ENCODE measurements around the gene FBXO15. TPM values are rescaled to one million over a fixed set of nuclear protein-coding genes. Genes with fewer than 3 reads are reported as not detected.

FBXO15 gene
- total RNA-seq, 1 experiment from 2014 or later, result 0.39 TPM

DNA sequence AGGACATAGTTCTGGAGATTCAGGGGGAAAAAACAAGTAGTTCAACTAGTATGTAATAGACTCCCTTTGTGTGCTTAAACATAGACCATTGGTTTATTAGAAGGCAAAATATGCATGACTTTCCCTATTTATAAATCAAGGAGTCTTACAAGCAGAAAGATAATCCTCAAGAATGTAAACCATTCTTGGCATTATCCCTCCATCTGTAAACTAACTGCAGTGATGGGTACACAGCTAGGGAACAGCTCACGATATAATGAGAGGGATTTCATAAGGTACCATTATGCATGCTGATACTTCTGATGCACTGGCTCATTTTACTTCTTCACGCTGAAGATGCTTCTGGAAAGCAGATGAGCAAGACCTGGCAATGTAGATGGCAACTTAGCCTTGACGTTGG lies 878 bp downstream of the FBXO15 start:
- Mint-ChIP-seq H3K36me3 (ENCODE audit: insufficient read depth in 1 of 3, low read depth in 3 of 3) (peaks cover 3 to 13% (median 6%) of the 10 kb centered on the region in 3 experiments; a peak in 6 of 7 replicates), H3K27me3 (ENCODE audit: low read depth) (peaks cover 10% of the 10 kb centered on the region), H3K4me3 (peak overlapping the region; percentile 94 to 97), H3K27ac (0 out of 7 replicates have a peak overlapping the region, but pooled peaks of 1 of the 3 experiments have one; percentile 7), H3K9me3 (no peaks in the 10 kb centered on the region; a peak in 1 of 5 replicates), H3K4me1 (peaks cover 15 to 22% of the 10 kb centered on the region in 2 experiments)
- Histone ChIP-seq H3K9ac (ENCODE audit: extremely low read depth, insufficient read length, low read length) (no peak overlapping the region), H3K4ac (ENCODE audit: low read depth, low read length) (no peak overlapping the region), H4K20me1 (ENCODE audit: control insufficient read depth, insufficient read depth, insufficient read length) (no peaks in the 10 kb centered on the region), H3K79me1 (ENCODE audit: insufficient read depth, low read depth, low read length, poor library complexity, severe bottlenecking) (peaks cover 3% of the 10 kb centered on the region), H4K5ac (ENCODE audit: insufficient read length, low read depth, low read length) (no peak overlapping the region), H3K4me2 (ENCODE audit: insufficient read depth, insufficient read length, low read length) (peak overlapping the region; percentile 99), H2AFZ (ENCODE audit: low read length) (no peak overlapping the region), H2BK120ac (ENCODE audit: low read depth, low read length, poor library complexity, severe bottlenecking) (no peak overlapping the region), H4K91ac (ENCODE audit: insufficient read length, low read depth, low read length) (no peak overlapping the region), H3K27ac (ENCODE audit: insufficient read length, low read depth, low read length) (no peak overlapping the region), H3K23ac (ENCODE audit: insufficient read length, low read depth, low read length) (no peak overlapping the region), H2BK20ac (ENCODE audit: low read depth, low read length, poor library complexity, severe bottlenecking) (no peak overlapping the region), H2BK12ac (ENCODE audit: insufficient read length, low read depth, low read length) (no peak overlapping the region), H3T11ph (ENCODE audit: low read length) (no peak overlapping the region), H3K56ac (ENCODE audit: insufficient read length, low read depth, low read length) (no peak overlapping the region), H3K27me3 (ENCODE audit: insufficient read depth, low read length) (no peaks in the 10 kb centered on the region), H3K14ac (ENCODE audit: insufficient read depth, low read length) (no peak overlapping the region), H2AK5ac (ENCODE audit: insufficient read length, low read length) (no peak overlapping the region), H3K23me2 (ENCODE audit: insufficient read length, low read depth, low read length, poor library complexity, severe bottlenecking) (peaks cover 8% of the 10 kb centered on the region), H4K8ac (replicated peaks; ENCODE audit: insufficient read length, low read depth, low read length) (no peak overlapping the region), H3K18ac (ENCODE audit: insufficient read length, low read depth, low read length) (no peak overlapping the region), H3K4me1 (ENCODE audit: insufficient read depth, low read length) (no peaks in the 10 kb centered on the region), H3K79me2 (ENCODE audit: insufficient read depth, low read length) (peaks cover 17% of the 10 kb centered on the region), H2BK5ac (ENCODE audit: insufficient read length, low read length) (no peak overlapping the region), H3K9me3 (ENCODE audit: control insufficient read depth, low read depth, low read length) (no peaks in the 10 kb centered on the region), H2BK15ac (ENCODE audit: low read depth, low read length) (no peak overlapping the region)
- TF ChIP-seq CTCF (conservative IDR thresholded peaks at IDR 0.05), result no peak
- WGBS (ENCODE audit: extremely low coverage, insufficient read length, low lambda C conversion rate), result no CpG with 5 or more reads among the region's 3 CpGs
- DNase-seq, result no peak

Measured in H9 (cell line).